ENCODE results near the gene PLPPR1. TPM values are rescaled to one million over a fixed set of nuclear protein-coding genes. Genes with fewer than 3 reads are reported as not detected.

The PLPPR1 gene
- total and polyA plus RNA-seq, 2 of the 13 experiments (the other 11 are each of a cell fraction or from before 2014, with no cell fraction given) = 16.0 to 84.7 TPM

DNA sequence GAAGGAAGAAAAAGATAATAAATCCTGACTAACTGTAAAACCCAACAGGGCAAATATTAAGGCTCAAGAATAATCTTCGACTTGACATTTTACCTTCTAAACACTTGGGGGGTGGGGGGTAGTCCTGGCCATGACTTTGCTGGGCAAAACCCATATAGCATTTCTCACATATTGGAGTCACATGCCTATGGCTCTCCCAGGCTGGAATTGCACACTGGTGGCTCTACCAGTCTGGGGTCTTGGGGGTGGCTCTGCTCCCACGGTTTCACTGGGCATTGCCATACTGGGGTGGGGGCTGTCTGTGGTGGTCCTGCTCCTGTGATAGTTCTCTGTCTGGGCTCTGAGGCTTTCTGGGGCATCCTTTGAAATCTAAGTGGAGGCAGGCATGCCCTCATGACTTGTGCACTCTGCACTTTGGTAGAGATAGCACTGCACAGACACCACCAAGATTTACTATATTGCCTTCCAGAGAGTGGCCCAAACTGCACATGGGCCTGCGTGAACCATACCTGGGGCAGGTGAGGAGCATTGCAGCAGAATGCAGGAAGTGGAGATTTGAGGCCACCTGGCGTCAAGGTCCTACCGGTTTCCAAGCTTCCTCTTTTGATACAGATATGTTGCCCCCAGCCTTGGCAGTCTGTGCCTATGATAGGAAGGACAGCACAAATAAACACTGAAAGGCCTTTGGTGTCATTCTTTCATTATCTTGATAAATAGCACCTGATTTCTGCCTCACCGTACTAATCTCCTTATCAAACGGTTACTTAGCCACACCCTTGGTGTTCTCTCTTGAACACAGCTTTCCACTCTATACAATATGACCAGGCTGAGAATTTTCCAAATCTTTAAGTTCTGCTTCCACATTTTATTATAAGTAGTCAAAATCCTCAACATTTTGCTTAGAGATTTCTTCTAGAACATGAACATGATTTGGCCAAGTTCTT is 326.5 kb downstream of the PLPPR1 start (continued):
- no peak for TF ChIP-seq SP140L (CRISPR knock-in tag; IDR thresholded peaks at IDR 0.05; ENCODE audit: borderline replicate concordance)
- TF ChIP-seq ZNF550 (CRISPR knock-in tag; IDR thresholded peaks at IDR 0.05; ENCODE audit: borderline replicate concordance) = no peak; the same call in 1 of the 2 replicates
- TF ChIP-seq ZNF547 (CRISPR knock-in tag; IDR thresholded peaks at IDR 0.05) = 0 out of 2 replicates have a peak, but pooled peaks have one; percentile 45
- TF ChIP-seq ZNF567 (CRISPR knock-in tag; IDR thresholded peaks at IDR 0.05; ENCODE audit: borderline replicate concordance) = 0 out of 2 replicates have a peak, but pooled peaks have one; percentile 56
- TF ChIP-seq ZNF746 (CRISPR knock-in tag; IDR thresholded peaks at IDR 0.05) = 0 out of 2 replicates have a peak, but pooled peaks have one; percentile 12
- 0 out of 2 replicates have a peak, but pooled peaks have one; percentile 12 for TF ChIP-seq IKZF5 (CRISPR knock-in tag; IDR thresholded peaks at IDR 0.05)
- no peak for TF ChIP-seq ZNF10 (CRISPR knock-in tag; IDR thresholded peaks at IDR 0.05; ENCODE audit: borderline replicate concordance, low read depth)
- TF ChIP-seq ZIK1 (CRISPR knock-in tag; IDR thresholded peaks at IDR 0.05; ENCODE audit: borderline replicate concordance, low read depth) = no peak
- TF ChIP-seq CREB1 (IDR thresholded peaks at IDR 0.05) = no peak
- no peak; the same call in 1 of the 2 replicates for TF ChIP-seq CREB1 (CRISPR knock-in tag; IDR thresholded peaks at IDR 0.05)
- TF ChIP-seq SNAPC2 (CRISPR knock-in tag; IDR thresholded peaks at IDR 0.05) = 0 out of 2 replicates have a peak, but pooled peaks have one; percentile 41
- TF ChIP-seq, protein P1, sequence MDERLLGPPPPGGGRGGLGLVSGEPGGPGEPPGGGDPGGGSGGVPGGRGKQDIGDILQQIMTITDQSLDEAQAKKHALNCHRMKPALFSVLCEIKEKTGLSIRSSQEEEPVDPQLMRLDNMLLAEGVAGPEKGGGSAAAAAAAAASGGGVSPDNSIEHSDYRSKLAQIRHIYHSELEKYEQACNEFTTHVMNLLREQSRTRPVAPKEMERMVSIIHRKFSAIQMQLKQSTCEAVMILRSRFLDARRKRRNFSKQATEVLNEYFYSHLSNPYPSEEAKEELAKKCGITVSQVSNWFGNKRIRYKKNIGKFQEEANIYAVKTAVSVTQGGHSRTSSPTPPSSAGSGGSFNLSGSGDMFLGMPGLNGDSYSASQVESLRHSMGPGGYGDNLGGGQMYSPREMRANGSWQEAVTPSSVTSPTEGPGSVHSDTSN (CRISPR knock-in tag; IDR thresholded peaks at IDR 0.05) = no peak
- no peak for TF ChIP-seq ZNF180 (CRISPR knock-in tag; IDR thresholded peaks at IDR 0.05; ENCODE audit: borderline replicate concordance, low read depth)
- TF ChIP-seq ZSCAN30 (CRISPR knock-in tag; IDR thresholded peaks at IDR 0.05) = peak; percentile 1; the same call in 1 of the 2 replicates
- no peak for TF ChIP-seq HNRNPUL1 (IDR thresholded peaks at IDR 0.05; ENCODE audit: low read depth, low read length)
- no peak for TF ChIP-seq ZC3H13 (CRISPR knock-in tag; IDR thresholded peaks at IDR 0.05)
- TF ChIP-seq ZNF160 (CRISPR knock-in tag; IDR thresholded peaks at IDR 0.05) = no peak
- 0 out of 2 replicates have a peak, but pooled peaks have one; percentile 16 for TF ChIP-seq ATF1 (CRISPR knock-in tag; IDR thresholded peaks at IDR 0.05)
- TF ChIP-seq RXRA (CRISPR knock-in tag; IDR thresholded peaks at IDR 0.05) = peak; percentile 36; the same call in 1 of the 2 replicates
- TF ChIP-seq, protein P2, sequence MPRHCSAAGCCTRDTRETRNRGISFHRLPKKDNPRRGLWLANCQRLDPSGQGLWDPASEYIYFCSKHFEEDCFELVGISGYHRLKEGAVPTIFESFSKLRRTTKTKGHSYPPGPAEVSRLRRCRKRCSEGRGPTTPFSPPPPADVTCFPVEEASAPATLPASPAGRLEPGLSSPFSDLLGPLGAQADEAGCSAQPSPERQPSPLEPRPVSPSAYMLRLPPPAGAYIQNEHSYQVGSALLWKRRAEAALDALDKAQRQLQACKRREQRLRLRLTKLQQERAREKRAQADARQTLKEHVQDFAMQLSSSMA (CRISPR knock-in tag; IDR thresholded peaks at IDR 0.05) = no peak
- no peak; the same call in 1 of the 2 replicates for TF ChIP-seq MEF2D (CRISPR knock-in tag; IDR thresholded peaks at IDR 0.05)
- no peak for TF ChIP-seq PLRG1 (conservative IDR thresholded peaks at IDR 0.05)
- TF ChIP-seq ZHX1 (CRISPR knock-in tag; IDR thresholded peaks at IDR 0.05; ENCODE audit: low read depth) = peak; percentile 64; the same call in 1 of the 2 replicates
- no peak for TF ChIP-seq LCORL (IDR thresholded peaks at IDR 0.05)
- no peak for TF ChIP-seq LCORL (CRISPR knock-in tag; IDR thresholded peaks at IDR 0.05)
